HepG2 (cell line): ENCODE measurements around the gene PSEN2. TPM values are rescaled to one million over a fixed set of nuclear protein-coding genes. Genes with fewer than 3 reads are reported as not detected.

Source experiments
- FOSL2 ChIP-seq: sonication (generic); formaldehyde crosslinking; IDR thresholded peaks from 2 replicates; pipeline ENCODE4 v1.4.0; 2020; ENCODE audit warnings: missing genetic modification reagents
- FOXA1 ChIP-seq, 2 experiments: fragments of 450-650 bp in 1 of 2; sonication (generic) in 1 of 2; formaldehyde crosslinking in 1 of 2; IDR thresholded peaks; 2 replicates each; pipeline versions ENCODE4 v1.4.0 to v1.6.1; 2016 to 2020; ENCODE audit warnings: missing genetic modification reagents in 1 of 2
- GATAD1 ChIP-seq: IDR thresholded peaks from 2 replicates; pipeline ENCODE4 v1.6.1; 2016; ENCODE audit warnings: missing genetic modification reagents, missing compliant biosample characterization
- KDM5B ChIP-seq: sonication (generic); formaldehyde crosslinking; IDR thresholded peaks from 2 replicates; pipeline ENCODE4 v1.4.0; 2020; ENCODE audit warnings: missing genetic modification reagents, mild to moderate bottlenecking, borderline replicate concordance
- KMT2A ChIP-seq: sonication (generic); formaldehyde crosslinking; IDR thresholded peaks from 2 replicates; pipeline ENCODE4 v1.4.0; 2020; ENCODE audit warnings: missing genetic modification reagents
- MEIS1 ChIP-seq: sonication (generic); formaldehyde crosslinking; IDR thresholded peaks from 2 replicates; pipeline ENCODE4 v1.9.0; 2021; ENCODE audit warnings: mild to moderate bottlenecking, missing genetic modification reagents, moderate library complexity, borderline replicate concordance
- NFIC ChIP-seq: IDR thresholded peaks from 2 replicates; pipeline ENCODE4 v1.6.1; 2012; ENCODE audit warnings: mild to moderate bottlenecking, low read length, inconsistent platforms
- NFRKB ChIP-seq: fragments of 450-650 bp; IDR thresholded peaks from 2 replicates; pipeline ENCODE4 v1.6.1; 2017
- NKX3-1 ChIP-seq: sonication (generic); formaldehyde crosslinking; IDR thresholded peaks from 2 replicates; pipeline ENCODE4 v1.5.0; 2020; ENCODE audit warnings: missing genetic modification reagents
- PHB2 ChIP-seq: fragments of 450-650 bp; IDR thresholded peaks from 2 replicates; pipeline ENCODE4 v1.6.1; 2018; ENCODE audit not compliant: partially characterized antibody
- PITX1 ChIP-seq: sonication (generic); formaldehyde crosslinking; IDR thresholded peaks from 2 replicates; pipeline ENCODE4 v1.5.1; 2020; ENCODE audit warnings: mild to moderate bottlenecking, missing genetic modification reagents
- RBFOX2 ChIP-seq: fragments of 200-400 bp; formaldehyde crosslinking; IDR thresholded peaks from 2 replicates; pipeline ENCODE4 v1.6.1; 2017; ENCODE audit warnings: low read depth, mild to moderate bottlenecking, low read length
- ZNF572 ChIP-seq: sonication (generic); formaldehyde crosslinking; IDR thresholded peaks from 2 replicates; pipeline ENCODE4 v1.5.1; 2020; ENCODE audit warnings: mild to moderate bottlenecking, missing genetic modification reagents
- ZNF772 ChIP-seq: sonication (generic); formaldehyde crosslinking; IDR thresholded peaks from 2 replicates; pipeline ENCODE4 v1.5.0; 2020; ENCODE audit warnings: mild to moderate bottlenecking, missing genetic modification reagents
- ZSCAN30 ChIP-seq: sonication (generic); formaldehyde crosslinking; IDR thresholded peaks from 2 replicates; pipeline ENCODE4 v1.5.0; 2020; ENCODE audit warnings: mild to moderate bottlenecking, missing genetic modification reagents
- polyA plus RNA-seq, 8 experiments: library from polyadenylated mRNA; depleted of rRNA in 3 of 8; stranded (reverse) in 7 of 8; unstranded in 1 of 8; fragments of >200 nt; fragmentation: Illumina TruSeq in 4 of 8; extraction: Trizol in 4 of 8; gene quantifications; 2 replicates each; pipeline versions ENCODE4 v1.2.1 to v1.2.3, GENCODE V29; 2011 to 2016; ENCODE audit warnings: low read depth in 4 of 8, missing spikeins in 1 of 8, mixed read lengths in 1 of 8; ENCODE audit not compliant: insufficient read depth in 1 of 8
- total RNA-seq, 5 experiments: library from RNA; depleted of rRNA; stranded (reverse); fragments of >200 nt; fragmentation: Illumina TruSeq; extraction: Trizol; gene quantifications; 2 replicates each; pipeline ENCODE4 v1.2.3, GENCODE V29; 2016; ENCODE audit warnings: low read depth in 1 of 5
- TF ChIP-seq, protein P1 (sequence below): sonication (generic); formaldehyde crosslinking; conservative IDR thresholded peaks from 2 replicates; pipeline ENCODE4 v1.8.0; 2022; ENCODE audit warnings: low read depth, missing genetic modification reagents
- TF ChIP-seq, protein P2 (sequence below): sonication (generic); formaldehyde crosslinking; IDR thresholded peaks from 2 replicates; pipeline ENCODE4 v1.8.0; 2022; ENCODE audit warnings: missing genetic modification reagents, mild to moderate bottlenecking, borderline replicate concordance
- TF ChIP-seq, protein P3 (sequence below): sonication (generic); formaldehyde crosslinking; IDR thresholded peaks from 2 replicates; pipeline ENCODE4 v1.4.0; 2020; ENCODE audit warnings: missing genetic modification reagents
- TF ChIP-seq, protein P4 (sequence below): sonication (generic); formaldehyde crosslinking; conservative IDR thresholded peaks from 2 replicates; pipeline ENCODE4 v1.4.0; 2020; ENCODE audit warnings: missing genetic modification reagents
- TF ChIP-seq, protein P5 (sequence below): sonication (generic); formaldehyde crosslinking; IDR thresholded peaks from 2 replicates; pipeline ENCODE4 v1.4.0; 2020; ENCODE audit warnings: missing genetic modification reagents, borderline replicate concordance

The PSEN2 gene
- total and polyA plus RNA-seq, 2 of the 13 experiments (the other 11 are each of a cell fraction or from before 2014, with no cell fraction given), result 5.9 to 13.1 TPM

DNA sequence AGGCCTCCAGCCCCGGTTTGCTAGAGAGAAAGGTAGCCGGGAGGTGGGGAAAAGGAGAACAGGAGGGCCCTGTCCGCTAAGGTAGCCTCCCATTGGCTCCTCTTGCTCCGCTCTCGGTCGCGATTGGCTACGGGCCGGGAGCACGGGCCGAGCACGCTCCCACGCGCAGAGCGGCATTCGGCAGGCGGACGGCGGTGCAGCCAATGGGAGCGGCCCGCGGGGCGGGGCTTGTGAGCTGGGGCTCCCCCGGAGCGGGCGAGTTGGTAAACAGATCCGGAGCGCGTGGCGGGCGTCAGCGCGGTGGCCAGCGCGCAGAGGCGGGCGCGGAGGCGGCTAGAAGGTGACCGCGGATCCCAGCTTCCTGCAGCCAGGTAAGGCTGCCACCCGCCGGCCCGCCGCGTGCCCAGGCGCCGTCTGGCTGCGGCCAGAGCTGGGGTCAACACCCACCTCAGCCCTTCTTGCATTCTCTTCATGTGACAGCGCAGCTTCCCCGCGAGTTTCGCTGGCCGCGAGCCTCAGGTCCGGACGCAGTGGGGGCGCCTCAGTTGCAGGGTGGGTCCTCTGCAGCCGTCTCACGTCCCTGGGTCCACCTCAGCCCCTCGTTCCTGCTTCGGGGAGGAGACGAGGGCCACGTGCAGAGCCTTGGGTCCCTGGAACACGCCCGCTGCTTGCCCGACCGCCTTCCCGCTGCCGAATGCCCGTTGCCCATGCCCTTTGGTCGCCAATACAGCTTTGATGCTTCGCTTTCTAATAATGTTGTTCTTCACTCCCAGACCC lies 69.8 kb downstream of the PSEN2 start, which contains the start of gene COQ8A (continued):
- TF ChIP-seq ZSCAN30 (0 out of 2 replicates have a peak, but pooled peaks have one; percentile 9), PITX1 (CRISPR knock-in tag) (no peak), NFIC (no peak), FOSL2 (CRISPR knock-in tag) (no peak; the same call in 1 of the 2 replicates), FOXA1 (IDR thresholded peaks at IDR 0.05) (no peak), FOXA1 (CRISPR knock-in tag; IDR thresholded peaks at IDR 0.05) (peak; percentile 62), NKX3-1 (CRISPR knock-in tag) (no peak; the same call in 1 of the 2 replicates), RBFOX2 (peak; percentile 83), ZNF572 (CRISPR knock-in tag) (0 out of 2 replicates have a peak, but pooled peaks have one; percentile 24), GATAD1 (CRISPR knock-in tag) (peak; percentile 2; the same call in 1 of the 2 replicates), NFRKB (no peak), ZNF772 (CRISPR knock-in tag) (peak; percentile 41), PHB2 (no peak), MEIS1 (peak; percentile 13; the same call in 1 of the 2 replicates), KDM5B (peak; percentile 50; the same call in 1 of the 2 replicates), KMT2A (peak; percentile 67; the same call in 1 of the 2 replicates)
- TF ChIP-seq, protein P1, sequence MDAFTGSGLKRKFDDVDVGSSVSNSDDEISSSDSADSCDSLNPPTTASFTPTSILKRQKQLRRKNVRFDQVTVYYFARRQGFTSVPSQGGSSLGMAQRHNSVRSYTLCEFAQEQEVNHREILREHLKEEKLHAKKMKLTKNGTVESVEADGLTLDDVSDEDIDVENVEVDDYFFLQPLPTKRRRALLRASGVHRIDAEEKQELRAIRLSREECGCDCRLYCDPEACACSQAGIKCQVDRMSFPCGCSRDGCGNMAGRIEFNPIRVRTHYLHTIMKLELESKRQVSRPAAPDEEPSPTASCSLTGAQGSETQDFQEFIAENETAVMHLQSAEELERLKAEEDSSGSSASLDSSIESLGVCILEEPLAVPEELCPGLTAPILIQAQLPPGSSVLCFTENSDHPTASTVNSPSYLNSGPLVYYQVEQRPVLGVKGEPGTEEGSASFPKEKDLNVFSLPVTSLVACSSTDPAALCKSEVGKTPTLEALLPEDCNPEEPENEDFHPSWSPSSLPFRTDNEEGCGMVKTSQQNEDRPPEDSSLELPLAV (CRISPR knock-in tag), result no peak; the same call in 1 of the 2 replicates
- TF ChIP-seq, protein P2, sequence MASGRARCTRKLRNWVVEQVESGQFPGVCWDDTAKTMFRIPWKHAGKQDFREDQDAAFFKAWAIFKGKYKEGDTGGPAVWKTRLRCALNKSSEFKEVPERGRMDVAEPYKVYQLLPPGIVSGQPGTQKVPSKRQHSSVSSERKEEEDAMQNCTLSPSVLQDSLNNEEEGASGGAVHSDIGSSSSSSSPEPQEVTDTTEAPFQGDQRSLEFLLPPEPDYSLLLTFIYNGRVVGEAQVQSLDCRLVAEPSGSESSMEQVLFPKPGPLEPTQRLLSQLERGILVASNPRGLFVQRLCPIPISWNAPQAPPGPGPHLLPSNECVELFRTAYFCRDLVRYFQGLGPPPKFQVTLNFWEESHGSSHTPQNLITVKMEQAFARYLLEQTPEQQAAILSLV (CRISPR knock-in tag), result peak; percentile 62
- TF ChIP-seq, protein P3, sequence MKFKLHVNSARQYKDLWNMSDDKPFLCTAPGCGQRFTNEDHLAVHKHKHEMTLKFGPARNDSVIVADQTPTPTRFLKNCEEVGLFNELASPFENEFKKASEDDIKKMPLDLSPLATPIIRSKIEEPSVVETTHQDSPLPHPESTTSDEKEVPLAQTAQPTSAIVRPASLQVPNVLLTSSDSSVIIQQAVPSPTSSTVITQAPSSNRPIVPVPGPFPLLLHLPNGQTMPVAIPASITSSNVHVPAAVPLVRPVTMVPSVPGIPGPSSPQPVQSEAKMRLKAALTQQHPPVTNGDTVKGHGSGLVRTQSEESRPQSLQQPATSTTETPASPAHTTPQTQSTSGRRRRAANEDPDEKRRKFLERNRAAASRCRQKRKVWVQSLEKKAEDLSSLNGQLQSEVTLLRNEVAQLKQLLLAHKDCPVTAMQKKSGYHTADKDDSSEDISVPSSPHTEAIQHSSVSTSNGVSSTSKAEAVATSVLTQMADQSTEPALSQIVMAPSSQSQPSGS (CRISPR knock-in tag), result no peak
- TF ChIP-seq, protein P4, sequence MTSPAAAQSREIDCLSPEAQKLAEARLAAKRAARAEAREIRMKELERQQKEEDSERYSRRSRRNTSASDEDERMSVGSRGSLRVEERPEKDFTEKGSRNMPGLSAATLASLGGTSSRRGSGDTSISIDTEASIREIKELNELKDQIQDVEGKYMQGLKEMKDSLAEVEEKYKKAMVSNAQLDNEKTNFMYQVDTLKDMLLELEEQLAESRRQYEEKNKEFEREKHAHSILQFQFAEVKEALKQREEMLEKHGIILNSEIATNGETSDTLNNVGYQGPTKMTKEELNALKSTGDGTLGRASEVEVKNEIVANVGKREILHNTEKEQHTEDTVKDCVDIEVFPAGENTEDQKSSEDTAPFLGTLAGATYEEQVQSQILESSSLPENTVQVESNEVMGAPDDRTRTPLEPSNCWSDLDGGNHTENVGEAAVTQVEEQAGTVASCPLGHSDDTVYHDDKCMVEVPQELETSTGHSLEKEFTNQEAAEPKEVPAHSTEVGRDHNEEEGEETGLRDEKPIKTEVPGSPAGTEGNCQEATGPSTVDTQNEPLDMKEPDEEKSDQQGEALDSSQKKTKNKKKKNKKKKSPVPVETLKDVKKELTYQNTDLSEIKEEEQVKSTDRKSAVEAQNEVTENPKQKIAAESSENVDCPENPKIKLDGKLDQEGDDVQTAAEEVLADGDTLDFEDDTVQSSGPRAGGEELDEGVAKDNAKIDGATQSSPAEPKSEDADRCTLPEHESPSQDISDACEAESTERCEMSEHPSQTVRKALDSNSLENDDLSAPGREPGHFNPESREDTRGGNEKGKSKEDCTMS (CRISPR knock-in tag), result no peak
- TF ChIP-seq, protein P5, sequence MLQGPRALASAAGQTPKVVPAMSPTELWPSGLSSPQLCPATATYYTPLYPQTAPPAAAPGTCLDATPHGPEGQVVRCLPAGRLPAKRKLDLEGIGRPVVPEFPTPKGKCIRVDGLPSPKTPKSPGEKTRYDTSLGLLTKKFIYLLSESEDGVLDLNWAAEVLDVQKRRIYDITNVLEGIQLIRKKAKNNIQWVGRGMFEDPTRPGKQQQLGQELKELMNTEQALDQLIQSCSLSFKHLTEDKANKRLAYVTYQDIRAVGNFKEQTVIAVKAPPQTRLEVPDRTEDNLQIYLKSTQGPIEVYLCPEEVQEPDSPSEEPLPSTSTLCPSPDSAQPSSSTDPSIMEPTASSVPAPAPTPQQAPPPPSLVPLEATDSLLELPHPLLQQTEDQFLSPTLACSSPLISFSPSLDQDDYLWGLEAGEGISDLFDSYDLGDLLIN (CRISPR knock-in tag), result no peak
